ENCODE data around the gene HPCAL1.

DNA sequence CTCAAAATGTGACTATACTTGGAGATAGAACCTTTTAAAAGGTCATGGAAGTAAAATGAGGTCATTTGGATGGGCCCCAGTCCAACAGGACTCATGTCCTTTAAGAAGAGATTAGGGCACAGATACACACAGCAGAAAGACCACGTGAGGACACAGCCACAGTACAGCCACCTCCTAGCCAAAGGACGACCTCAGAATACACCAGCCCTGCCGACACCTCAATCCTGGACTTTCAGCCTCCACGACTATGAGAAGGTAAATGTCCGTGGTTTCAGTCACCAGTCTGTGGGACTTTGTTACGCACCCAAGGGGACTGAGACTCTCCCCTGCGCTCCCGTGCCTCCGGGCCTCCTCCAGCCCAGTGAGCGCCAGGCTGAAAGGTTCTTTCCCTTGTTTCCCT is 30.2 kb upstream of the HPCAL1 start:
- no peak for TF ChIP-seq FOXM1 (IDR thresholded peaks at IDR 0.05; ENCODE audit: borderline replicate concordance, low read depth)
- no peak for TF ChIP-seq EP300 (IDR thresholded peaks at IDR 0.05; ENCODE audit: borderline replicate concordance)
- no peak for TF ChIP-seq NFIC (IDR thresholded peaks at IDR 0.05)
- no peak for TF ChIP-seq USF1 (IDR thresholded peaks at IDR 0.05)
- no peak for TF ChIP-seq CEBPB (IDR thresholded peaks at IDR 0.05)
- TF ChIP-seq YY1 (IDR thresholded peaks at IDR 0.05; ENCODE audit: low read depth), result no peak
- TF ChIP-seq, protein P1, sequence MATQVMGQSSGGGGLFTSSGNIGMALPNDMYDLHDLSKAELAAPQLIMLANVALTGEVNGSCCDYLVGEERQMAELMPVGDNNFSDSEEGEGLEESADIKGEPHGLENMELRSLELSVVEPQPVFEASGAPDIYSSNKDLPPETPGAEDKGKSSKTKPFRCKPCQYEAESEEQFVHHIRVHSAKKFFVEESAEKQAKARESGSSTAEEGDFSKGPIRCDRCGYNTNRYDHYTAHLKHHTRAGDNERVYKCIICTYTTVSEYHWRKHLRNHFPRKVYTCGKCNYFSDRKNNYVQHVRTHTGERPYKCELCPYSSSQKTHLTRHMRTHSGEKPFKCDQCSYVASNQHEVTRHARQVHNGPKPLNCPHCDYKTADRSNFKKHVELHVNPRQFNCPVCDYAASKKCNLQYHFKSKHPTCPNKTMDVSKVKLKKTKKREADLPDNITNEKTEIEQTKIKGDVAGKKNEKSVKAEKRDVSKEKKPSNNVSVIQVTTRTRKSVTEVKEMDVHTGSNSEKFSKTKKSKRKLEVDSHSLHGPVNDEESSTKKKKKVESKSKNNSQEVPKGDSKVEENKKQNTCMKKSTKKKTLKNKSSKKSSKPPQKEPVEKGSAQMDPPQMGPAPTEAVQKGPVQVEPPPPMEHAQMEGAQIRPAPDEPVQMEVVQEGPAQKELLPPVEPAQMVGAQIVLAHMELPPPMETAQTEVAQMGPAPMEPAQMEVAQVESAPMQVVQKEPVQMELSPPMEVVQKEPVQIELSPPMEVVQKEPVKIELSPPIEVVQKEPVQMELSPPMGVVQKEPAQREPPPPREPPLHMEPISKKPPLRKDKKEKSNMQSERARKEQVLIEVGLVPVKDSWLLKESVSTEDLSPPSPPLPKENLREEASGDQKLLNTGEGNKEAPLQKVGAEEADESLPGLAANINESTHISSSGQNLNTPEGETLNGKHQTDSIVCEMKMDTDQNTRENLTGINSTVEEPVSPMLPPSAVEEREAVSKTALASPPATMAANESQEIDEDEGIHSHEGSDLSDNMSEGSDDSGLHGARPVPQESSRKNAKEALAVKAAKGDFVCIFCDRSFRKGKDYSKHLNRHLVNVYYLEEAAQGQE (IDR thresholded peaks at IDR 0.05; ENCODE audit: low read depth), result no peak
- TF ChIP-seq, protein P2, sequence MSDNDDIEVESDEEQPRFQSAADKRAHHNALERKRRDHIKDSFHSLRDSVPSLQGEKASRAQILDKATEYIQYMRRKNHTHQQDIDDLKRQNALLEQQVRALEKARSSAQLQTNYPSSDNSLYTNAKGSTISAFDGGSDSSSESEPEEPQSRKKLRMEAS (IDR thresholded peaks at IDR 0.05), result no peak
